GM13976 (cell line): ENCODE measurements around the gene PLEKHG1.

Experiments used
- DNase-seq: peaks from one replicate; pipeline ENCODE4 v3.0.0; 2012; ENCODE audit warnings: low spot score
- CTCF ChIP-seq: IDR thresholded peaks from 2 replicates; pipeline ENCODE4 v1.5.1; 2012; ENCODE audit warnings: borderline replicate concordance, mild to moderate bottlenecking; ENCODE audit not compliant: insufficient read depth; ENCODE audit errors: extremely low read depth, missing control alignments, control extremely low read depth
- in situ Hi-C: fragments of 300-500 bp; cut with MboI; formaldehyde crosslinking; loops from one replicate; pipeline ENCODE4 v1.12.0; 2022; ENCODE audit warnings: low sequenced_read_pairs, mixed read lengths, inconsistent platforms; ENCODE audit not compliant: unreplicated experiment

The PLEKHG1 gene

DNA sequence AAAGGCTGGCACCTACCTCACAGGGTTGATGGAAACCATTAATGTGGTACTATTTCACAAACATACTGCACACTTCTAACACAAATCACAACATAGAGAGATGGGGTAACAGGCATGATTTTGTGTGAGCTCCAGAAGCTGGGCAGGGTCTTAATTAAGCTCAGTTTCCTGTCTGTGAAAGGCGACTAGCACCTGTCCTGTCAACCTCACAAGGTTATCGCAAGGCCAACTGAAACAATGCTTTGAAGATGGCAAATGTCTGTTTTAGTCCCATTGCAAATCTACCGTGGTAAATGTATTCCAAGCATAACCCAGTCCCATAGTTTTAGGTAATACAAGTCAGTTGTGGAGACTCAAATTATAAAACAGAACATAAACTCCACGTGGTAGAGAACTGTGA lies 1.3 kb upstream of the PLEKHG1 start:
- DNase-seq, result no peak
- no peak for TF ChIP-seq CTCF
- in situ Hi-C loops, result no loop called here

GRCh38 chr6:150598858-150599198 lies 857 bp upstream of the PLEKHG1 start:
- no peak for DNase-seq
- in situ Hi-C loops, result no loop called here
- TF ChIP-seq CTCF, result no peak

DNA sequence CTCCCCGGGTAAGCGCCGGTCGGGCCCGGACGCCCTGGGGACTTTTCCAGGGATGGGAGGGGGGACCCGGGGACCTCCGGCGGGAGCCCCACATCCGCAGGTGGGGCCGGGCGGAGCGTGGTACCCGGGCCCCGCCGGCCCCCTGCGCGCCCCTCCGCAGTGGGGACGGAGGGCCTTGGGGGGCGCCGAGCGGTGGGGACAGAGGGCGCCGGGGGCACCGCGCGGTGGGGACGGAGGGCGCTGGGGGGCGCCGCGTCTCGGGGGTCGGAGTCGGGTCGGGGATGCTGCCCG lies 270 bp downstream of the PLEKHG1 start:
- no peak for TF ChIP-seq CTCF
- in situ Hi-C loops, result no loop called here
- DNase-seq, result peak; percentile 35

- in situ Hi-C loops, result no loop called here
- peak; percentile 23 for TF ChIP-seq CTCF
- peak; percentile 83 for DNase-seq
Observed at GRCh38 chr6:150600301-150601017, 774 bp downstream of the PLEKHG1 start.

- no peak for TF ChIP-seq CTCF
- in situ Hi-C loops, result no loop called here
- no peak for DNase-seq
Observed at GRCh38 chr6:150601439-150601838, 1.8 kb downstream of the PLEKHG1 start.

GRCh38 chr6:150603176-150603575 lies 3.5 kb downstream of the PLEKHG1 start:
- in situ Hi-C loops, result no loop called here
- TF ChIP-seq CTCF, result no peak
- DNase-seq, result no peak

GRCh38 chr6:150604467-150604866 lies 4.8 kb downstream of the PLEKHG1 start:
- in situ Hi-C loops, result no loop called here
- no peak for DNase-seq
- TF ChIP-seq CTCF, result no peak
